Psoas muscle (tissue), 8 donors: ENCODE data around the gene EGLN2. TPM values are rescaled to one million over a fixed set of nuclear protein-coding genes. Genes with fewer than 3 reads are reported as not detected.
A peak's percentile ranks its signal among the peaks of the same experiment; 100 is the strongest.
"Not testable (repeated sequence)": the region's sequence is repeated elsewhere in the genome, so short reads cannot be mapped to it uniquely, and the experiment has no call there.

ENCODE experiments used
- ATAC-seq, 4 donors: fragments of 200-7000 bp; cut with Tn5 transposase; one replicate each; pipeline ENCODE4 v1.9.1; 2020; ENCODE audit warnings: moderate library complexity in 3 of 4, mild to moderate bottlenecking in 2 of 4
- DNase-seq, 2 donors: peaks; one replicate each; pipeline ENCODE4 v3.0.0-alpha.2; 2020
- H3K27ac ChIP-seq: fragments of 200-600 bp; one replicate; pipeline ENCODE4 v1.8.0; 2022
- H3K27me3 ChIP-seq, 3 donors: fragments of 200-600 bp in 1 of 3; one replicate each; pipeline versions ENCODE4 v1.6.1 to v1.8.0; 2013 to 2022; ENCODE audit warnings: low read length in 2 of 3, mild to moderate bottlenecking in 2 of 3, moderate library complexity in 1 of 3; ENCODE audit not compliant: insufficient read depth in 3 of 3
- H3K36me3 ChIP-seq, 2 donors: fragments of 200-600 bp in 1 of 2; one replicate each; pipeline versions ENCODE4 v1.6.1 to v1.8.0; 2013 to 2022; ENCODE audit warnings: low read depth in 1 of 2, mild to moderate bottlenecking in 1 of 2, moderate library complexity in 1 of 2; ENCODE audit not compliant: insufficient read depth in 1 of 2
- H3K4me1 ChIP-seq: fragments of 200-600 bp; one replicate; pipeline ENCODE4 v1.8.0; 2022
- H3K4me3 ChIP-seq: fragments of 200-600 bp; one replicate; pipeline ENCODE4 v1.8.0; 2022; ENCODE audit warnings: mild to moderate bottlenecking
- H3K9me3 ChIP-seq: fragments of 200-600 bp; one replicate; pipeline ENCODE4 v1.8.0; 2022
- CTCF ChIP-seq: fragments of 200-600 bp; IDR thresholded peaks from one replicate; pipeline ENCODE4 v1.8.0; 2022; ENCODE audit warnings: antibody characterized with exemption
- WGBS, 3 donors: extraction: QIAGEN DNeasy Blood & Tissue Kit; methylation state at CpG; one replicate each; pipeline versions ENCODE4 v1.1.6 to v1.1.7; 2013; 5-methylcytosine and 5-hydroxymethylcytosine counted together
- intact Hi-C, 2 donors: fragments of 100-400 bp; cut with DNase I; formaldehyde crosslinking; loops; one replicate each; pipeline versions ENCODE4 v1.11.0 to v1.14.2; 2022
- polyA plus RNA-seq, 3 donors: library from polyadenylated mRNA; stranded (reverse); fragments of 200-250 nt; gene quantifications; one replicate each; pipeline ENCODE4 v1.2.3, GENCODE V29; 2013
- total RNA-seq, 4 donors: library from RNA; stranded (reverse); fragmentation: NEBNext Ultra II Directional in 2 of 4; extraction: Animal tissue kit (Norgen Biotek cat#: 25700) in 2 of 4; gene quantifications; one replicate each; pipeline versions ENCODE4 v1.2.1 to v1.2.4, GENCODE V29; 2021 to 2023
- donor health status: healthy with polysubstance abuse.
- donor health status: DM: no; HTN: no; CAD: no; lungs with moderate emphysema.
- donor health status: Bipolar disorder and iron deficiency.
- donor health status: healthy.
- donor health status: DM: yes; HTN: yes; CAD: no.
- donor health status: DM: no; HTN: no; CAD: no.
- donor health status: DM: no; HTN: no; CAD: no.
- donor health status: DM: yes; HTN: yes; CAD: no.

The EGLN2 gene
- total and polyA plus RNA-seq, 7 donors: 34.9 to 67.6 (median 42.9) TPM

GRCh38 chr19:40811478-40812341, 12.7 kb downstream of the EGLN2 start:
- Histone ChIP-seq H3K27me3 (no peaks in the 10 kb centered on the region), H3K36me3 (peaks cover 0 to 29% of the 10 kb centered on the region in 2 donors), H3K9me3 (no peaks in the 10 kb centered on the region), H3K4me3 (peak overlapping the region; percentile 66), H3K4me1 (peaks cover 6% of the 10 kb centered on the region), H3K27ac (peak overlapping the region; percentile 72)
- 47 to 51% (median 49%) methylated on average over 29 to 35 of the region's 35 CpGs for WGBS, 3 donors
- DNase-seq (peak in 1 of 2 donors; percentile 53), ATAC-seq (peak in 1 of 4 donors; percentile 1)
- intact Hi-C loops: no loop called here
- no peak for TF ChIP-seq CTCF

- 89 to 92% (median 90%) methylated on average over 7 of the region's 7 CpGs for whole genome bisulfite sequencing, 3 donors
- DNase-seq, H3K27ac ChIP-seq, H3K27me3 ChIP-seq, intact Hi-C loops, ATAC-seq, H3K9me3 ChIP-seq, H3K4me1 ChIP-seq, H3K4me3 ChIP-seq: not testable (repeated sequence)
- H3K36me3 ChIP-seq: peaks cover 0 to 21% of the 10 kb centered on the region in 2 donors
These were observed 13.6 kb downstream of the EGLN2 start for GRCh38 chr19:40812571-40812970.

- ATAC-seq (no peak), DNase-seq (peak in 1 of 2 donors; percentile 54)
These were observed 14.2 kb downstream of the EGLN2 start for GRCh38 chr19:40813182-40813581.

GRCh38 chr19:40815223-40815622, 16.2 kb downstream of the EGLN2 start:
- ATAC-seq (no peak), DNase-seq (no peak)
- Histone ChIP-seq H3K27me3 (no peaks in the 10 kb centered on the region), H3K27ac (no peak overlapping the region), H3K36me3 (no peaks in the 10 kb centered on the region), H3K9me3 (no peaks in the 10 kb centered on the region), H3K4me1 (peaks cover 10% of the 10 kb centered on the region), H3K4me3 (no peak overlapping the region)
- no peak for TF ChIP-seq CTCF
- 61 to 69% (median 64%) methylated on average over 4 of the region's 4 CpGs for WGBS, 3 donors
- intact Hi-C loops: no loop called here

More at GRCh38 chr19:40813182-40813581, 14.2 kb downstream of the EGLN2 start:
- Histone ChIP-seq H3K9me3 (no peaks in the 10 kb centered on the region), H3K27me3 (no peaks in the 10 kb centered on the region), H3K4me3 (no peak overlapping the region), H3K27ac (no peak overlapping the region), H3K36me3 (peaks cover 0 to 14% of the 10 kb centered on the region in 2 donors), H3K4me1 (peaks cover 6% of the 10 kb centered on the region)
- 29 to 53% (median 38%) methylated on average over 3 to 4 of the region's 4 CpGs for WGBS, 3 donors
- TF ChIP-seq CTCF: no peak
- intact Hi-C loops: no loop called here

GRCh38 chr19:40818480-40819399, 19.7 kb downstream of the EGLN2 start:
- peak overlapping the region; percentile 52 for H3K4me3 ChIP-seq
- DNase-seq (peak; percentile 76 to 91), ATAC-seq (peak; percentile 67 to 90 (median 78))
- intact Hi-C loops: loop anchor here in 1 of 2 donors (2.0 kb wide), 1 partner anchor 156 kb away; no protein-coding TSS in a partner anchor
- not testable (repeated sequence) for H3K4me1 ChIP-seq, H3K27me3 ChIP-seq, H3K27ac ChIP-seq, H3K9me3 ChIP-seq, H3K36me3 ChIP-seq
- 21 to 32% (median 29%) methylated on average over 24 to 34 of the region's 36 CpGs for WGBS, 3 donors
